ENCODE data around the gene TCOF1.

The TCOF1 gene

GRCh38 chr5:150401376-150402228, 44.1 kb downstream of the TCOF1 start:
- no peak for DNase-seq (ENCODE audit: low read depth in 2 of 2, low spot score in 1 of 2)

GRCh38 chr5:150402229-150402773, 44.8 kb downstream of the TCOF1 start:
- no peak for DNase-seq (ENCODE audit: low read depth in 2 of 2, low spot score in 1 of 2)

- DNase-seq (ENCODE audit: low read depth in 2 of 2, low spot score in 1 of 2) = no peak
Observed at GRCh38 chr5:150402901-150403342, 45.4 kb downstream of the TCOF1 start.

GRCh38 chr5:150404121-150404520, 46.6 kb downstream of the TCOF1 start:
- no peak for DNase-seq (ENCODE audit: low read depth in 2 of 2, low spot score in 1 of 2)

- DNase-seq (ENCODE audit: low read depth in 2 of 2, low spot score in 1 of 2) = no peak
Observed at GRCh38 chr5:150404535-150404934, 47.0 kb downstream of the TCOF1 start.

- DNase-seq (ENCODE audit: low read depth in 2 of 2, low spot score in 1 of 2) = no peak
Observed at GRCh38 chr5:150404941-150405816, 47.7 kb downstream of the TCOF1 start.

- DNase-seq (ENCODE audit: low read depth in 2 of 2, low spot score in 1 of 2) = no peak
Observed at GRCh38 chr5:150406103-150406722, 48.7 kb downstream of the TCOF1 start.

GRCh38 chr5:150406723-150407095, 49.2 kb downstream of the TCOF1 start:
- no peak for DNase-seq (ENCODE audit: low read depth in 2 of 2, low spot score in 1 of 2)

- DNase-seq (ENCODE audit: low read depth in 2 of 2, low spot score in 1 of 2) = no peak
Observed at GRCh38 chr5:150407096-150407720, 49.7 kb downstream of the TCOF1 start.

GRCh38 chr5:150408231-150408943, 50.9 kb downstream of the TCOF1 start:
- DNase-seq (ENCODE audit: low read depth in 2 of 2, low spot score in 1 of 2) = no peak

GRCh38 chr5:150409638-150410523, 52.4 kb downstream of the TCOF1 start:
- no peak for DNase-seq (ENCODE audit: low read depth in 2 of 2, low spot score in 1 of 2)

- DNase-seq (ENCODE audit: low read depth in 2 of 2, low spot score in 1 of 2) = no peak
Observed at GRCh38 chr5:150410524-150411244, 53.2 kb downstream of the TCOF1 start.

GRCh38 chr5:150411245-150411979, 53.9 kb downstream of the TCOF1 start:
- DNase-seq (ENCODE audit: low read depth in 2 of 2, low spot score in 1 of 2) = peak in 1 of 2 donors; percentile 36

GRCh38 chr5:150412319-150413175, 55.0 kb downstream of the TCOF1 start, which contains the start of gene CD74:
TSS of gene CD74 (minus strand) at chr5:150412910. CDS start at chr5:150412749, 161 bp downstream.
- peak; percentile 78 to 84 for DNase-seq (ENCODE audit: low read depth in 2 of 2, low spot score in 1 of 2)

- no peak for DNase-seq (ENCODE audit: low read depth in 2 of 2, low spot score in 1 of 2)
Observed at GRCh38 chr5:150413176-150413901, 55.8 kb downstream of the TCOF1 start.

Measured in stimulated activated CD8-positive, alpha-beta memory T cell treated with anti-CD3 and anti-CD28 coated beads, Interleukin-4, amount 100 ng/mL, for 1 hour (primary cell).